A549 (cell line): ENCODE measurements around the gene B4GALT1. TPM values are rescaled to one million over a fixed set of nuclear protein-coding genes. Genes with fewer than 3 reads are reported as not detected.

ENCODE experiments used
- ATAC-seq, 2 experiments: fragments of 200-7000 bp in 1 of 2; fragments of >200 bp in 1 of 2; cut with Nextera tagmentation in 1 of 2; cut with Tn5 transposase in 1 of 2; 3 replicates each; pipeline versions ENCODE4 v1.8.0 to v1.9.1; 2018 to 2020; ENCODE audit warnings: mild to moderate bottlenecking in 1 of 2, moderate library complexity in 1 of 2
- CTCF ChIA-PET: fragments of 300-600 bp; sonication (Branson Sonifier 250); formaldehyde crosslinking; extraction: SDS; loops from one replicate; lab custom pipeline; 2021; ENCODE audit warnings: antibody characterized with exemption, inconsistent platforms; lab: Yijun Ruan, JAX
- POLR2A ChIA-PET: fragments of 350-600 bp; formaldehyde crosslinking; extraction: SDS; loops from one replicate; lab custom pipeline; 2021; ENCODE audit warnings: antibody characterized with exemption, inconsistent platforms; lab: Yijun Ruan, JAX
- DNase-seq, 2 experiments: peaks; one replicate each; pipeline versions ENCODE4 v3.0.0 to v3.0.0-alpha.2; 2011 to 2016; ENCODE audit warnings: low read depth in 1 of 2, low spot score in 1 of 2
- FAIRE-seq: peaks from 2 replicates; lab custom pipeline; 2011; peaks lifted over from hg19 to GRCh38; lab: Jason Lieb, UNC
- H3K27ac ChIP-seq, 2 experiments: fragments of >200 bp; sonication (Bioruptor Twin); formaldehyde crosslinking; 3 replicates each; pipeline ENCODE4 v1.5.1; 2016 to 2017
- H3K4me1 ChIP-seq: fragments of >200 bp; sonication (Bioruptor Twin); formaldehyde crosslinking; 3 replicates; pipeline ENCODE4 v1.6.1; 2016
- H3K4me2 ChIP-seq: fragments of >200 bp; sonication (Bioruptor Twin); formaldehyde crosslinking; 3 replicates; pipeline ENCODE4 v1.6.1; 2016
- H3K4me3 ChIP-seq: fragments of >200 bp; sonication (Bioruptor Twin); formaldehyde crosslinking; 3 replicates; pipeline ENCODE4 v1.5.1; 2016
- H3K9me3 ChIP-seq: fragments of >200 bp; sonication (Bioruptor Twin); formaldehyde crosslinking; 3 replicates; pipeline ENCODE4 v1.6.1; 2016
- CBX8 ChIP-seq: fragments of 200-600 bp; sonication (generic); IDR thresholded peaks from 2 replicates; pipeline ENCODE4 v1.6.1; 2016
- CEBPB ChIP-seq, 2 experiments: fragments of >200 bp in 1 of 2; sonication (Bioruptor Twin) in 1 of 2; formaldehyde crosslinking in 1 of 2; IDR thresholded peaks; 2 replicates each; pipeline ENCODE4 v1.6.1; 2012 to 2016
- CHD2 ChIP-seq: fragments of 150-350 bp; IDR thresholded peaks from 2 replicates; pipeline ENCODE4 v1.6.1; 2014; ENCODE audit warnings: low read length; ENCODE audit not compliant: partially characterized antibody
- CHD4 ChIP-seq: fragments of 200-600 bp; sonication (generic); IDR thresholded peaks from 2 replicates; pipeline ENCODE4 v1.6.1; 2016; ENCODE audit warnings: antibody characterized with exemption, mild to moderate bottlenecking, borderline replicate concordance
- EP300 ChIP-seq, 2 experiments: fragments of >200 bp; sonication (Bioruptor Twin); formaldehyde crosslinking; IDR thresholded peaks; 2 replicates in 1 of 2; 3 replicates in 1 of 2; pipeline ENCODE4 v1.6.1; 2016 to 2017
- ESRRA ChIP-seq: fragments of 150-350 bp; IDR thresholded peaks from 2 replicates; pipeline ENCODE4 v1.6.1; 2014; ENCODE audit warnings: mild to moderate bottlenecking, low read length, borderline replicate concordance
- FOSB ChIP-seq: fragments of 250-450 bp; sonication (Bioruptor Pico); IDR thresholded peaks from 2 replicates; pipeline ENCODE4 v1.5.0; 2020; ENCODE audit warnings: mild to moderate bottlenecking, moderate library complexity
- GATA3 ChIP-seq: IDR thresholded peaks from 2 replicates; pipeline ENCODE4 v1.6.1; 2012; ENCODE audit warnings: borderline replicate concordance
- HES2 ChIP-seq: fragments of >200 bp; sonication (Bioruptor Twin); formaldehyde crosslinking; IDR thresholded peaks from 2 replicates; pipeline ENCODE4 v1.6.1; 2016
- HEYL ChIP-seq: fragments of 250-450 bp; sonication (Bioruptor Pico); IDR thresholded peaks from 2 replicates; pipeline ENCODE4 v1.8.0; 2021; ENCODE audit warnings: mild to moderate bottlenecking, moderate library complexity
- HOXA7 ChIP-seq: fragments of 250-450 bp; sonication (Bioruptor Pico); IDR thresholded peaks from 2 replicates; pipeline ENCODE4 v1.5.0; 2020; ENCODE audit warnings: mild to moderate bottlenecking, moderate library complexity
- HOXB13 ChIP-seq: fragments of 250-450 bp; sonication (Bioruptor Pico); IDR thresholded peaks from 2 replicates; pipeline ENCODE4 v1.5.0; 2020; ENCODE audit warnings: low read depth, mild to moderate bottlenecking, moderate library complexity
- HOXB5 ChIP-seq: fragments of 250-450 bp; sonication (Bioruptor Pico); IDR thresholded peaks from 2 replicates; pipeline ENCODE4 v1.5.0; 2020; ENCODE audit warnings: mild to moderate bottlenecking, moderate library complexity
- JUN ChIP-seq, 2 experiments: fragments of >200 bp; sonication (Bioruptor Twin); formaldehyde crosslinking; IDR thresholded peaks; 2 replicates in 1 of 2; 3 replicates in 1 of 2; pipeline ENCODE4 v1.6.1; 2016 to 2017
- KDM5A ChIP-seq: fragments of 200-600 bp; sonication (generic); IDR thresholded peaks from 2 replicates; pipeline ENCODE4 v1.6.1; 2016; ENCODE audit warnings: antibody characterized with exemption, mild to moderate bottlenecking
- MAFK ChIP-seq: fragments of 450-650 bp; IDR thresholded peaks from 2 replicates; pipeline ENCODE4 v1.6.1; 2014; ENCODE audit not compliant: partially characterized antibody
- MAX ChIP-seq: IDR thresholded peaks from 2 replicates; pipeline ENCODE4 v1.6.1; 2012
- MYC ChIP-seq: IDR thresholded peaks from 2 replicates; pipeline ENCODE4 v1.6.1; 2012; ENCODE audit warnings: mild to moderate bottlenecking, inconsistent platforms, low read length, improper control_type of control experiment, borderline replicate concordance
- PHF8 ChIP-seq: fragments of 200-600 bp; sonication (generic); IDR thresholded peaks from 2 replicates; pipeline ENCODE4 v1.6.1; 2016; ENCODE audit warnings: low read depth, mild to moderate bottlenecking, antibody characterized with exemption, moderate library complexity, borderline replicate concordance
- POLR2A ChIP-seq: IDR thresholded peaks from 2 replicates; pipeline ENCODE4 v1.6.1; 2012; ENCODE audit warnings: mild to moderate bottlenecking, low read length
- RAD21 ChIP-seq, 2 experiments: fragments of >200 bp in 1 of 2; sonication (Bioruptor Twin) in 1 of 2; formaldehyde crosslinking in 1 of 2; IDR thresholded peaks in 1 of 2; conservative IDR thresholded peaks in 1 of 2; 2 replicates in 1 of 2; 3 replicates in 1 of 2; pipeline ENCODE4 v1.6.1; 2012 to 2018; ENCODE audit warnings: inconsistent platforms in 1 of 2
- RARB ChIP-seq: fragments of 250-450 bp; sonication (Bioruptor Pico); IDR thresholded peaks from 2 replicates; pipeline ENCODE4 v1.8.0; 2021; ENCODE audit warnings: mild to moderate bottlenecking, moderate library complexity
- REST ChIP-seq: fragments of 200-600 bp; sonication (generic); IDR thresholded peaks from 2 replicates; pipeline ENCODE4 v1.6.1; 2016; ENCODE audit warnings: antibody characterized with exemption, mild to moderate bottlenecking, moderate library complexity
- RFX5 ChIP-seq: fragments of 450-650 bp; IDR thresholded peaks from 2 replicates; pipeline ENCODE4 v1.7.1; 2014; ENCODE audit warnings: antibody characterized with exemption, mild to moderate bottlenecking, moderate library complexity
- RNF2 ChIP-seq: fragments of 200-600 bp; sonication (generic); IDR thresholded peaks from 2 replicates; pipeline ENCODE4 v1.6.1; 2016; ENCODE audit warnings: low read depth, mild to moderate bottlenecking, antibody characterized with exemption, moderate library complexity, borderline replicate concordance
- SREBF2 ChIP-seq: fragments of 450-650 bp; IDR thresholded peaks from 2 replicates; pipeline ENCODE4 v1.6.1; 2014; ENCODE audit warnings: mild to moderate bottlenecking, moderate library complexity
- TFCP2L1 ChIP-seq: fragments of 250-450 bp; sonication (Bioruptor Pico); IDR thresholded peaks from 2 replicates; pipeline ENCODE4 v1.5.0; 2021; ENCODE audit warnings: mild to moderate bottlenecking
- TP53 ChIP-seq: fragments of 250-450 bp; sonication (Bioruptor Pico); IDR thresholded peaks from 2 replicates; pipeline ENCODE4 v1.5.0; 2021; ENCODE audit warnings: mild to moderate bottlenecking, moderate library complexity
- ZFP36 ChIP-seq: fragments of 450-650 bp; IDR thresholded peaks from 2 replicates; pipeline ENCODE4 v1.6.1; 2014; ENCODE audit warnings: borderline replicate concordance; ENCODE audit not compliant: partially characterized antibody
- ZNF302 ChIP-seq: fragments of 250-450 bp; sonication (Bioruptor Pico); IDR thresholded peaks from 2 replicates; pipeline ENCODE4 v1.9.0; 2021; ENCODE audit warnings: inconsistent platforms, mild to moderate bottlenecking, moderate library complexity
- ZSCAN20 ChIP-seq: fragments of 250-450 bp; sonication (Bioruptor Pico); IDR thresholded peaks from 2 replicates; pipeline ENCODE4 v1.8.0; 2022; ENCODE audit warnings: mild to moderate bottlenecking, moderate library complexity
- WGBS: methylation state at CpG from one replicate; pipeline ENCODE4 v1.1.6; 2017; ENCODE audit errors: missing lambda C conversion rate; 5-methylcytosine and 5-hydroxymethylcytosine counted together
- polyA plus RNA-seq, 4 experiments: library from polyadenylated mRNA; depleted of rRNA in 3 of 4; stranded (reverse); fragments of >200 nt; fragmentation: RNase III in 1 of 4; extraction: RNeasy Plus Mini Kit Qiagen cat#74134 plus additional on column Dnase treatment in 1 of 4; gene quantifications; 2 replicates in 3 of 4; 3 replicates in 1 of 4; pipeline ENCODE4 v1.2.3, GENCODE V29; 2011 to 2017
- TF ChIP-seq, protein P1 (sequence below): fragments of >200 bp; sonication (Bioruptor Twin); formaldehyde crosslinking; IDR thresholded peaks from 3 replicates; pipeline ENCODE4 v1.6.1; 2016
- TF ChIP-seq, protein P2 (sequence below): IDR thresholded peaks from 2 replicates; pipeline ENCODE4 v1.6.1; 2012; ENCODE audit warnings: low read depth, borderline replicate concordance

Gene B4GALT1
- polyA plus RNA-seq, 2 of the 4 experiments (the other 2 are of a cell fraction): 167 to 180 TPM

- DNase-seq (peak; percentile 96 to 99), FAIRE-seq (peak; percentile 76)
These were observed 90.8 kb downstream of the B4GALT1 start, which contains the start of gene SMU1 for GRCh38 chr9:33076046-33077004. Gene SMU1 (minus strand): TSS chr9:33076674. CDS start chr9:33076608, 66 bp downstream.

More at GRCh38 chr9:33076046-33077004, 90.8 kb downstream of the B4GALT1 start, which contains the start of gene SMU1:
- ChIA-PET CTCF (interaction anchor here (0.9 to 9.6 kb wide), 4 partner anchors 22 to 149 kb away, joined by 3 to 127 read pairs (median 3); no protein-coding TSS in a partner anchor), POLR2A (interaction anchor here (0.7 to 1.6 kb wide), 9 partner anchors 9 to 158 kb away, joined by 3 to 12 read pairs (median 4); partner anchors contain the start of genes B4GALT1 and DNAJA1)
- H3K9me3 ChIP-seq: no peaks in the 10 kb centered on the region
- peak within 1 kb of the TSS; percentile 80 for H3K4me2 ChIP-seq
- 4% methylated on average over 37 of the region's 53 CpGs for WGBS
- peak within 1 kb of the TSS; percentile 82 to 93 for H3K27ac ChIP-seq
- TF ChIP-seq MYC (no peak), RAD21 (conservative IDR thresholded peaks at IDR 0.05 in 1 of 2, IDR thresholded peaks at IDR 0.05 in 1 of 2) (no peak), ESRRA (no peak), CBX8 (no peak), HEYL (CRISPR knock-in tag) (no peak), CHD4 (no peak), FOSB (CRISPR knock-in tag) (no peak), RFX5 (peak; percentile 23; the same call in 1 of the 2 replicates), RNF2 (no peak), MAX (peak; percentile 74), GATA3 (no peak), RARB (CRISPR knock-in tag) (no peak), CEBPB (IDR thresholded peaks at IDR 0.05) (peak in 1 of 2 experiments; percentile 26; a peak in 1 of 4 replicates), JUN (IDR thresholded peaks at IDR 0.05) (peak in 1 of 2 experiments; percentile 89; a peak in 3 of 5 replicates), TP53 (no peak), REST (no peak; the same call in 1 of the 2 replicates), POLR2A (peak; percentile 70), HOXB5 (CRISPR knock-in tag) (no peak; the same call in 1 of the 2 replicates), MAFK (no peak), CHD2 (no peak), HES2 (no peak), EP300 (IDR thresholded peaks at IDR 0.05) (no peak), HOXB13 (CRISPR knock-in tag) (no peak), TFCP2L1 (CRISPR knock-in tag) (no peak), ZNF302 (CRISPR knock-in tag) (no peak), SREBF2 (peak; percentile 39; the same call in 1 of the 2 replicates), ZFP36 (peak; percentile 95), ZSCAN20 (CRISPR knock-in tag) (no peak), PHF8 (peak; percentile 87), KDM5A (peak; percentile 74), HOXA7 (CRISPR knock-in tag) (no peak)
- TF ChIP-seq, protein P1, sequence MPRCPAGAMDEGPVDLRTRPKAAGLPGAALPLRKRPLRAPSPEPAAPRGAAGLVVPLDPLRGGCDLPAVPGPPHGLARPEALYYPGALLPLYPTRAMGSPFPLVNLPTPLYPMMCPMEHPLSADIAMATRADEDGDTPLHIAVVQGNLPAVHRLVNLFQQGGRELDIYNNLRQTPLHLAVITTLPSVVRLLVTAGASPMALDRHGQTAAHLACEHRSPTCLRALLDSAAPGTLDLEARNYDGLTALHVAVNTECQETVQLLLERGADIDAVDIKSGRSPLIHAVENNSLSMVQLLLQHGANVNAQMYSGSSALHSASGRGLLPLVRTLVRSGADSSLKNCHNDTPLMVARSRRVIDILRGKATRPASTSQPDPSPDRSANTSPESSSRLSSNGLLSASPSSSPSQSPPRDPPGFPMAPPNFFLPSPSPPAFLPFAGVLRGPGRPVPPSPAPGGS: peak; percentile 40; the same call in 1 of the 3 replicates
- TF ChIP-seq, protein P2, sequence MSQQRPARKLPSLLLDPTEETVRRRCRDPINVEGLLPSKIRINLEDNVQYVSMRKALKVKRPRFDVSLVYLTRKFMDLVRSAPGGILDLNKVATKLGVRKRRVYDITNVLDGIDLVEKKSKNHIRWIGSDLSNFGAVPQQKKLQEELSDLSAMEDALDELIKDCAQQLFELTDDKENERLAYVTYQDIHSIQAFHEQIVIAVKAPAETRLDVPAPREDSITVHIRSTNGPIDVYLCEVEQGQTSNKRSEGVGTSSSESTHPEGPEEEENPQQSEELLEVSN: peak; percentile 34; the same call in 1 of the 2 replicates
- peak; percentile 97 to 99 for ATAC-seq
- H3K4me3 ChIP-seq: peak within 1 kb of the TSS; percentile 71
- H3K4me1 ChIP-seq: peaks cover 13% of the 10 kb centered on the region; the same call in 2 of the 3 replicates
